Trophoblast cell (in vitro differentiated cells and primary cell): ENCODE results near the gene CNMD.
"Not testable (repeated sequence)": the region's sequence is repeated elsewhere in the genome, so short reads cannot be mapped to it uniquely, and the experiment has no call there.

Experiments
- DNase-seq, 2 donors: peaks; one replicate each; pipeline ENCODE4 v3.0.0-alpha.2; 2016
- H2AFZ ChIP-seq: 2 replicates; pipeline ENCODE4 v1.6.1; 2013; ENCODE audit warnings: low read length, moderate library complexity, mild to moderate bottlenecking; ENCODE audit not compliant: insufficient read depth, poor library complexity
- H2AK5ac ChIP-seq: 2 replicates; pipeline ENCODE4 v1.6.1; 2013; ENCODE audit warnings: mild to moderate bottlenecking, low read length
- H2BK120ac ChIP-seq: 2 replicates; pipeline ENCODE4 v1.6.1; 2013; ENCODE audit warnings: low read length, mild to moderate bottlenecking, moderate library complexity; ENCODE audit not compliant: insufficient read depth, poor library complexity
- H2BK12ac ChIP-seq: 2 replicates; pipeline ENCODE4 v1.6.1; 2013; ENCODE audit warnings: mild to moderate bottlenecking, low read length, moderate library complexity
- H2BK5ac ChIP-seq: 2 replicates; pipeline ENCODE4 v1.6.1; 2013; ENCODE audit warnings: low read length, low read depth, moderate library complexity, mild to moderate bottlenecking; ENCODE audit not compliant: poor library complexity
- H3K14ac ChIP-seq: 2 replicates; pipeline ENCODE4 v1.6.1; 2013; ENCODE audit warnings: mild to moderate bottlenecking, low read length
- H3K18ac ChIP-seq: 2 replicates; pipeline ENCODE4 v1.6.1; 2013; ENCODE audit warnings: mild to moderate bottlenecking, low read length
- H3K23ac ChIP-seq: 2 replicates; pipeline ENCODE4 v1.6.1; 2013; ENCODE audit warnings: low read length
- H3K27ac ChIP-seq: 2 replicates; pipeline ENCODE4 v1.5.1; 2013; ENCODE audit warnings: low read depth, mild to moderate bottlenecking, inconsistent platforms, low read length, moderate library complexity
- H3K27me3 ChIP-seq: 2 replicates; pipeline ENCODE4 v1.6.1; 2013; ENCODE audit warnings: inconsistent platforms, mild to moderate bottlenecking, low read length, moderate library complexity; ENCODE audit not compliant: insufficient read depth
- H3K36me3 ChIP-seq, 2 experiments: 1 replicate in 1 of 2; 2 replicates in 1 of 2; pipeline ENCODE4 v1.6.1; 2013; ENCODE audit warnings: low read length in 2 of 2, mild to moderate bottlenecking in 2 of 2, moderate library complexity in 1 of 2; ENCODE audit not compliant: insufficient read depth in 2 of 2, control insufficient read depth in 1 of 2
- H3K4ac ChIP-seq: 2 replicates; pipeline ENCODE4 v1.6.1; 2013; ENCODE audit warnings: low read depth, mild to moderate bottlenecking, low read length, moderate library complexity
- H3K4me1 ChIP-seq, 2 experiments: 1 replicate in 1 of 2; 2 replicates in 1 of 2; pipeline ENCODE4 v1.6.1; 2013; ENCODE audit warnings: low read length in 2 of 2, mild to moderate bottlenecking in 2 of 2, moderate library complexity in 1 of 2; ENCODE audit not compliant: insufficient read depth in 2 of 2, control insufficient read depth in 1 of 2
- H3K4me2 ChIP-seq: 2 replicates; pipeline ENCODE4 v1.6.1; 2013; ENCODE audit warnings: inconsistent platforms, mild to moderate bottlenecking, low read length, moderate library complexity
- H3K4me3 ChIP-seq: 2 replicates; pipeline ENCODE4 v1.5.1; 2013; ENCODE audit warnings: mild to moderate bottlenecking, low read depth, low read length, inconsistent platforms
- H3K79me1 ChIP-seq: one replicate; pipeline ENCODE4 v1.6.1; 2013; ENCODE audit warnings: low read length
- H3K79me2 ChIP-seq: 2 replicates; pipeline ENCODE4 v1.6.1; 2013; ENCODE audit warnings: low read length, mild to moderate bottlenecking; ENCODE audit not compliant: control insufficient read depth, insufficient read depth, poor library complexity
- H3K9ac ChIP-seq: 2 replicates; pipeline ENCODE4 v1.6.1; 2013; ENCODE audit warnings: mild to moderate bottlenecking, low read length
- H3K9me3 ChIP-seq: 2 replicates; pipeline ENCODE4 v1.6.1; 2013; ENCODE audit warnings: low read depth, mild to moderate bottlenecking, control low read depth, inconsistent platforms, low read length; ENCODE audit not compliant: insufficient read depth
- H4K12ac ChIP-seq: 2 replicates; pipeline ENCODE4 v1.6.1; 2013; ENCODE audit warnings: low read depth, mild to moderate bottlenecking, low read length, moderate library complexity
- H4K8ac ChIP-seq: 2 replicates; pipeline ENCODE4 v1.6.1; 2013; ENCODE audit warnings: low read depth, mild to moderate bottlenecking, low read length, moderate library complexity
- H4K91ac ChIP-seq: one replicate; pipeline ENCODE4 v1.6.1; 2013; ENCODE audit warnings: low read depth, mild to moderate bottlenecking, low read length, moderate library complexity
- WGBS: extraction: QIAGEN DNeasy Blood & Tissue Kit; methylation state at CpG from one replicate; pipeline ENCODE4 v1.1.7; 2013; ENCODE audit warnings: missing lambda C conversion rate; ENCODE audit not compliant: insufficient read length, insufficient coverage; ENCODE audit errors: extremely low coverage; 5-methylcytosine and 5-hydroxymethylcytosine counted together

Gene CNMD

GRCh38 chr13:52686376-52686775, 53.2 kb downstream of the CNMD start:
- H2AK5ac ChIP-seq, result no peak overlapping the region
- no peak overlapping the region for H3K23ac ChIP-seq
- H2BK120ac ChIP-seq, result no peak overlapping the region
- H2AFZ ChIP-seq, result no peak overlapping the region
- no peaks in the 10 kb centered on the region for H3K27me3 ChIP-seq
- DNase-seq, result peak in 1 of 2 donors; percentile 25
- no peak overlapping the region for H4K91ac ChIP-seq
- H3K4ac ChIP-seq, result no peak overlapping the region
- H3K9me3 ChIP-seq, result no peaks in the 10 kb centered on the region
- H3K4me3 ChIP-seq, result no peak overlapping the region
- H3K27ac ChIP-seq, result no peak overlapping the region
- H2BK12ac ChIP-seq, result no peak overlapping the region
- H4K8ac ChIP-seq, result no peak overlapping the region
- no peaks in the 10 kb centered on the region for H3K79me1 ChIP-seq
- no CpG with 5 or more reads among the region's 4 CpGs for WGBS
- H3K79me2 ChIP-seq, result no peaks in the 10 kb centered on the region
- no peak overlapping the region for H2BK5ac ChIP-seq
- H3K36me3 ChIP-seq, result peaks cover 6 to 10% of the 10 kb centered on the region in 2 experiments
- H3K9ac ChIP-seq, result no peak overlapping the region
- H3K14ac ChIP-seq, result no peak overlapping the region
- no peak overlapping the region for H3K4me2 ChIP-seq
- no peak overlapping the region for H3K18ac ChIP-seq
- no peak overlapping the region for H4K12ac ChIP-seq
- H3K4me1 ChIP-seq, result peaks cover 0 to 3% of the 10 kb centered on the region in 2 experiments

DNA sequence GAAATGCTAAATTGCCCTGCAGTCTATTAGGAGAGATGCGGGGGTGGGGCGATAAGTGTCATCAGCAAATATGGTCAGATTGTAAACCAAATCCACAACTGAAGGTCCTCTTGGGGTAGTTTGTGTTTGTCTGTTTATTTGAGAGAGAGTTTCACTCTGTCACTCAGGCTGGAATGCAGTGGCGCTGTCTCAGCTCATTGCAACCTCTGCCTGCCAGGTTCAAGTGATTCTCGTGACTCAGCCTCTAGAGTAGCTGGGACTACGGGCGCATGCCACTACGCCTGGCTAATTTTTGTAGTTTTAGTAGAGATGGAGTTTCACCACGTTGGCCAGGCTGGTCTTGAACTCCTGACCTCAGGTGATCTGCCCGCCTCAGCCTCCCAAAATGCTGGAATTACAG, 53.8 kb downstream of the CNMD start:
- H2BK12ac ChIP-seq, H3K27ac ChIP-seq, H2BK120ac ChIP-seq, H2AK5ac ChIP-seq, H2BK5ac ChIP-seq, H3K9ac ChIP-seq, H3K14ac ChIP-seq, H3K79me2 ChIP-seq, H2AFZ ChIP-seq, H3K79me1 ChIP-seq, H3K4me1 ChIP-seq, H4K91ac ChIP-seq, H4K12ac ChIP-seq, H3K4ac ChIP-seq, H3K23ac ChIP-seq, H4K8ac ChIP-seq, H3K4me2 ChIP-seq, H3K18ac ChIP-seq, H3K9me3 ChIP-seq, H3K4me3 ChIP-seq, H3K27me3 ChIP-seq: not testable (repeated sequence)
- DNase-seq, result peak; percentile 71 to 77
- no CpG with 5 or more reads among the region's 9 CpGs for WGBS
- H3K36me3 ChIP-seq, result peaks cover 5 to 13% of the 10 kb centered on the region in 2 experiments

- no peak overlapping the region for H4K8ac ChIP-seq
- H3K79me2 ChIP-seq, result no peaks in the 10 kb centered on the region
- no peak overlapping the region for H4K91ac ChIP-seq
- H2AFZ ChIP-seq, result no peak overlapping the region
- peaks cover 8 to 17% of the 10 kb centered on the region in 2 experiments for H3K36me3 ChIP-seq
- no peaks in the 10 kb centered on the region for H3K9me3 ChIP-seq
- no peaks in the 10 kb centered on the region for H3K79me1 ChIP-seq
- whole genome bisulfite sequencing, result no CpG with 5 or more reads among the region's 1 CpG
- no peak overlapping the region for H3K27ac ChIP-seq
- no peak overlapping the region for H3K14ac ChIP-seq
- H3K9ac ChIP-seq, result no peak overlapping the region
- no peak overlapping the region for H3K18ac ChIP-seq
- H2AK5ac ChIP-seq, result no peak overlapping the region
- no peak overlapping the region for H3K4me3 ChIP-seq
- H2BK120ac ChIP-seq, result no peak overlapping the region
- H3K4me2 ChIP-seq, result no peak overlapping the region
- no peak for DNase-seq
- no peak overlapping the region for H2BK5ac ChIP-seq
- H2BK12ac ChIP-seq, result no peak overlapping the region
- H3K4ac ChIP-seq, result no peak overlapping the region
- H3K4me1 ChIP-seq, result no peaks in the 10 kb centered on the region
- no peak overlapping the region for H4K12ac ChIP-seq
- H3K23ac ChIP-seq, result no peak overlapping the region
- H3K27me3 ChIP-seq, result no peaks in the 10 kb centered on the region
Measured at GRCh38 chr13:52677823-52678222, 61.8 kb downstream of the CNMD start.

- H2BK5ac ChIP-seq, result no peak overlapping the region
- no peak overlapping the region for H4K8ac ChIP-seq
- H2AFZ ChIP-seq, result no peak overlapping the region
- H2BK120ac ChIP-seq, result no peak overlapping the region
- no peak overlapping the region for H3K4me3 ChIP-seq
- no peaks in the 10 kb centered on the region for H3K27me3 ChIP-seq
- H2AK5ac ChIP-seq, result no peak overlapping the region
- no peaks in the 10 kb centered on the region for H3K4me1 ChIP-seq
- no peak overlapping the region for H3K18ac ChIP-seq
- no peak overlapping the region for H3K9ac ChIP-seq
- H3K79me2 ChIP-seq, result no peaks in the 10 kb centered on the region
- DNase-seq, result no peak
- no peak overlapping the region for H3K23ac ChIP-seq
- whole genome bisulfite sequencing, result no CpG with 5 or more reads among the region's 1 CpG
- no peak overlapping the region for H4K91ac ChIP-seq
- H3K79me1 ChIP-seq, result no peaks in the 10 kb centered on the region
- no peak overlapping the region for H3K27ac ChIP-seq
- no peak overlapping the region for H3K4ac ChIP-seq
- peaks cover 4% of the 10 kb centered on the region in 2 experiments for H3K36me3 ChIP-seq
- no peak overlapping the region for H3K4me2 ChIP-seq
- no peak overlapping the region for H3K14ac ChIP-seq
- H3K9me3 ChIP-seq, result no peaks in the 10 kb centered on the region
- H2BK12ac ChIP-seq, result no peak overlapping the region
- H4K12ac ChIP-seq, result no peak overlapping the region
Measured at GRCh38 chr13:52673465-52673864, 66.2 kb downstream of the CNMD start.
